GM19397 (cell line): Measurements from ENCODE around the gene FSD1L.
"Not testable (repeated sequence)": the region's sequence is repeated elsewhere in the genome, so short reads cannot be mapped to it uniquely, and the experiment has no call there.

Source experiments
- ATAC-seq: cut with Tn5 transposase; IDR thresholded peaks from one replicate; pipeline ENCODE4 v1.9.1; 2021; ENCODE audit warnings: mild to moderate bottlenecking, moderate library complexity; ENCODE audit not compliant: unreplicated experiment

FSD1L gene

DNA sequence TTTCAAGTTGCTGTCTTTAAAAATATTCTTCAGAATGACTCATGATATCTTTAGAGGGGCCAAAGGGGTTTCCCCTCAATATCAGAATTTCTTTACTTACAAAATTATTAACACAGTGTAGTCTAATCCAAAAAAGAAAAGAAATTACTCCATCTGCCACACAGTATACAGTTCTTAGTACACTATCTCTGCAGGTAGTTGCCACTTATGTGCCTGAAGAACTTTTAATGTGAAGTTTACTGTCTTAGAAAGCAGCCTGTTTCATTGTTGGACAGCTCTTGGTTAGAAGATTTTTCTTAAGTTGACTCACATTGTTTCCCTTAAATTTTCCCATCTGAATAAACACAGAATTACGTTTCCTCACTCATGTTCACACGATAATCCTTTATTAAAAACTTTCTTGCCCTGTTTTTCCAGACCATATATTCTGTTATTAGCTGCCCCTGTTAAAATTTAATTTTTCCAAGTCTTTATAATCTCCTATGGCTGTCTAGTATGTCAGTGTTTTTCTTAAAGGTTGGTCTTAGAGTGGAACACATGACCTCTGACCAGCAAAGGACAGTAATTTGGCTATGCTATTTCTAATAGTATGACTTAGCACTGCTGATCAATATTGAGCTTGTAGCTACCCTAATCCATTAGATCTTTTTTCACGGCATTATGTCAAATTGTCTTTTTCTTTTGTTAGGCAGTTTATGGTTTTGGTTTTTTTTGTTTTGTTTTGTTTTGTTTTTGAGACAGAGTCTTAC is 88.3 kb downstream of the FSD1L start:
- peak; percentile 65 for ATAC-seq

DNA sequence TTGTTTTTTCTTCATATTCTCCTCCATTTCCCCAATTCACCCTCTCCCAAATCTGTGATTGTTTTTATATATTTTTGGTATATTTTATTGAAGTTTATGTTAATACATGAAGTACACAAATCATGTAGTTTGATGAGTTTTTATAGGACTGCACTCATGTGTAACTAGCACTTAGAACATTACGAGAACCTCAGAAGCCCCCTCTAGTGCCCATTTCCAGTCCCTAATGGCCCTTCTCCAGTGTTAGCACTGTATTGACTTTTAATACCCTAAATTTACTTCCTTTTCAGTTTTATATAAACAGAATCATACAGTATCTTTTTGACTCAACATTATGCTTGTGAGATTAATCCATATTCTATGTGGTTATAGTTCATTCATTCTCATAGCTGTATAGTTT is 91.6 kb downstream of the FSD1L start:
- ATAC-seq = no peak

- ATAC-seq = peak; percentile 87
Observed at GRCh38 chr9:105541838-105542237, 94.0 kb downstream of the FSD1L start.

DNA sequence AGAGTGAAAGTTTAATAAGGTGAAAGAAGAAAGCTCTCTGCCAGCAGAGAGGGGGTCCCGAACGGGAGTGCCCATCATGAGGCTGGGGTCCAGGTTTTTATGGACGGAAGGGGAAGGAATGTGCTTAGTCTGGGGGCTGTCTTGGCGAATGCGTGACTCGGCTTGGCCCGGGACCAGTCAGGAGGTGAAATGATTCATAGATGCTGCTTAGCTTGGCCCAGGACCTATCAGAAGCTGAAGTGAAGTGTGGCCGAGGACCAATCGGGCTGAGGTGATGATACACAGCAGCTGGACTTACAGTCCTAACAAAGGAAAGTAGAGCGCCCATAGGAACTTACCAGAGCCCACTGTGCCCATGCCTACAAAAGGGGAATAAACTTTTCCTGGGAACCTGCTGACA is 106.2 kb downstream of the FSD1L start:
- ATAC-seq = no peak

GRCh38 chr9:105557804-105558610 is 110.2 kb downstream of the FSD1L start, which contains the start of gene FKTN:
FKTN (plus strand) TSS chr9:105558131; CDS start chr9:105575033, 16,902 bp downstream.
- ATAC-seq = peak; percentile 96

GRCh38 chr9:105572455-105572854 is 124.6 kb downstream of the FSD1L start:
- no peak for ATAC-seq

- ATAC-seq = not testable (repeated sequence)
Observed at GRCh38 chr9:105579952-105580351, 132.1 kb downstream of the FSD1L start.

- not testable (repeated sequence) for ATAC-seq
Observed at GRCh38 chr9:105581550-105581949, 133.7 kb downstream of the FSD1L start.

DNA sequence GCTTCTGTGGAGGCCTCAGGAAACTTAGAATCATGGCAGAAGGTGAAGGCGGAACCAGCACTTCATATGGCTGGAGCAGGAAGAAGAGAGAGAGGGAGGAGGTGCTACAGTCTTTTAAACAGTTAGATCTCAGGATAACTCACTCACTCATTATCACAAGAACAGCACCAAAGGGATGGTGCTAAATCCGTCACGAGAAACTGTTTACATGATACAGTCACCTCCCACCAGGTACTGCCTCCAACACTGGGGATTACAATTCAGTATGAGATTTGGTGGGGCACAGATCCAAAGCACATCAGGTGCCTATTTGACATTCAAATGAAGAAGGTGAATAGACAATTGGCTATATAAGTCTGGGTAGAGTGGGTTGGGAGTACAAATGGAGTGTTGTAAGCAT is 145.3 kb downstream of the FSD1L start:
- no peak for ATAC-seq
